Neural cell (in vitro differentiated cells): ENCODE measurements around the gene MRPL38. TPM values are rescaled to one million over a fixed set of nuclear protein-coding genes. Genes with fewer than 3 reads are reported as not detected.
"Not testable (repeated sequence)": the region's sequence is repeated elsewhere in the genome, so short reads cannot be mapped to it uniquely, and the experiment has no call there.

ENCODE experiments used
- H2AFZ ChIP-seq: fragments of 200-600, 300-800 bp; sonication (generic), shearing (Covaris generic); 2 replicates; pipeline ENCODE4 v1.6.0; 2014; ENCODE audit warnings: low read depth, mild to moderate bottlenecking, antibody characterized with exemption, low read length, moderate library complexity
- H3F3A ChIP-seq: fragments of 200-600 bp; shearing (Covaris generic); 2 replicates; pipeline ENCODE4 v1.6.1; 2016; ENCODE audit warnings: mild to moderate bottlenecking, moderate library complexity, mixed read lengths, antibody characterized with exemption, low read length; ENCODE audit not compliant: insufficient read depth, poor library complexity, severe bottlenecking
- H3K27ac ChIP-seq: fragments of 200-600, 300-800 bp; sonication (generic), shearing (Covaris generic); 2 replicates; pipeline ENCODE4 v1.5.1; 2014; ENCODE audit warnings: mild to moderate bottlenecking, low read length, moderate library complexity
- H3K27me3 ChIP-seq: fragments of 300-800, 200-600 bp; sonication (generic), shearing (Covaris generic); 2 replicates; pipeline ENCODE4 v1.6.0; 2014; ENCODE audit warnings: mild to moderate bottlenecking, low read depth, low read length, moderate library complexity; ENCODE audit not compliant: insufficient read depth
- H3K36me3 ChIP-seq: fragments of 300-800, 200-600 bp; sonication (generic), shearing (Covaris generic); 2 replicates; pipeline ENCODE4 v1.5.1; 2014; ENCODE audit warnings: mild to moderate bottlenecking, antibody characterized with exemption, low read length, moderate library complexity; ENCODE audit not compliant: insufficient read depth
- H3K4me2 ChIP-seq: fragments of 300-800, 200-600 bp; sonication (generic), shearing (Covaris generic); 2 replicates; pipeline ENCODE4 v1.6.0; 2014; ENCODE audit warnings: mild to moderate bottlenecking, low read length
- H3K4me3 ChIP-seq: fragments of 300-800, 200-600 bp; sonication (generic), shearing (Covaris generic); 2 replicates; pipeline ENCODE4 v1.5.1; 2014; ENCODE audit warnings: mild to moderate bottlenecking, low read length, moderate library complexity
- H3K79me2 ChIP-seq: fragments of 200-600 bp; shearing (Covaris generic); replicated peaks from 2 replicates; pipeline ENCODE4 v1.6.0; 2014; ENCODE audit warnings: mild to moderate bottlenecking, low read length, moderate library complexity; ENCODE audit not compliant: insufficient read depth
- H3K9ac ChIP-seq: fragments of 300-800, 200-600 bp; sonication (generic), shearing (Covaris generic); 2 replicates; pipeline ENCODE4 v1.6.1; 2016; ENCODE audit warnings: mild to moderate bottlenecking, low read length, mixed read lengths
- H3K9me2 ChIP-seq: fragments of 200-600 bp; shearing (Covaris generic); 2 replicates; pipeline ENCODE4 v1.6.1; 2016; ENCODE audit warnings: mild to moderate bottlenecking, low read length, mixed read lengths; ENCODE audit not compliant: insufficient read depth
- H3K9me3 ChIP-seq: fragments of 200-600, 300-800 bp; sonication (generic), shearing (Covaris generic); 2 replicates; pipeline ENCODE4 v1.6.1; 2016; ENCODE audit warnings: mild to moderate bottlenecking, mixed run types, low read length, moderate library complexity, mixed read lengths
- H4K20me1 ChIP-seq: fragments of 200-600 bp; shearing (Covaris generic); 2 replicates; pipeline ENCODE4 v1.6.1; 2016; ENCODE audit warnings: mild to moderate bottlenecking, mixed run types; ENCODE audit not compliant: insufficient read depth
- EP300 ChIP-seq: fragments of 450-650 bp; conservative IDR thresholded peaks from 2 replicates; pipeline ENCODE4 v1.6.1; 2014; ENCODE audit warnings: antibody characterized with exemption, mild to moderate bottlenecking, moderate library complexity; ENCODE audit not compliant: poor library complexity, severe bottlenecking
- EZH2 ChIP-seq: fragments of 200-600, 300-800 bp; shearing (Covaris generic), sonication (generic); IDR thresholded peaks from 2 replicates; pipeline ENCODE4 v1.6.1; 2014; ENCODE audit warnings: antibody characterized with exemption, low read length, borderline replicate concordance, mild to moderate bottlenecking; ENCODE audit not compliant: insufficient read depth, poor library complexity, severe bottlenecking
- MXI1 ChIP-seq: fragments of 450-650 bp; conservative IDR thresholded peaks from 2 replicates; pipeline ENCODE4 v1.6.1; 2014; ENCODE audit warnings: antibody characterized with exemption, mild to moderate bottlenecking; ENCODE audit not compliant: poor library complexity, severe bottlenecking
- POLR2AphosphoS5 ChIP-seq: IDR thresholded peaks from 2 replicates; pipeline ENCODE4 v1.6.1; 2012
- RAD21 ChIP-seq: fragments of 450-650 bp; conservative IDR thresholded peaks from 2 replicates; pipeline ENCODE4 v1.6.1; 2014; ENCODE audit warnings: antibody characterized with exemption, mild to moderate bottlenecking, moderate library complexity
- SMC3 ChIP-seq: fragments of 450-650 bp; conservative IDR thresholded peaks from 2 replicates; pipeline ENCODE4 v1.6.1; 2014; ENCODE audit warnings: antibody characterized with exemption, mild to moderate bottlenecking, moderate library complexity; ENCODE audit not compliant: poor library complexity
- TAF1 ChIP-seq: IDR thresholded peaks from 2 replicates; pipeline ENCODE4 v1.6.1; 2012; ENCODE audit warnings: low read depth
- polyA plus RNA-seq: library from polyadenylated mRNA; depleted of rRNA; stranded (reverse); fragments of >200 nt; gene quantifications from 2 replicates; pipeline ENCODE4 v1.2.3, GENCODE V29; 2014
- TF ChIP-seq, protein P1 (sequence below): fragments of 450-650 bp; IDR thresholded peaks from 2 replicates; pipeline ENCODE4 v1.5.1; 2014; ENCODE audit warnings: antibody characterized with exemption, mild to moderate bottlenecking, moderate library complexity; ENCODE audit not compliant: poor library complexity, severe bottlenecking
- TF ChIP-seq, protein P2 (sequence below): IDR thresholded peaks from 2 replicates; pipeline ENCODE4 v1.6.1; 2012; ENCODE audit warnings: borderline replicate concordance

The MRPL38 gene
- polyA plus RNA-seq, 1 donor from 2014 or later: 91.2 TPM

DNA sequence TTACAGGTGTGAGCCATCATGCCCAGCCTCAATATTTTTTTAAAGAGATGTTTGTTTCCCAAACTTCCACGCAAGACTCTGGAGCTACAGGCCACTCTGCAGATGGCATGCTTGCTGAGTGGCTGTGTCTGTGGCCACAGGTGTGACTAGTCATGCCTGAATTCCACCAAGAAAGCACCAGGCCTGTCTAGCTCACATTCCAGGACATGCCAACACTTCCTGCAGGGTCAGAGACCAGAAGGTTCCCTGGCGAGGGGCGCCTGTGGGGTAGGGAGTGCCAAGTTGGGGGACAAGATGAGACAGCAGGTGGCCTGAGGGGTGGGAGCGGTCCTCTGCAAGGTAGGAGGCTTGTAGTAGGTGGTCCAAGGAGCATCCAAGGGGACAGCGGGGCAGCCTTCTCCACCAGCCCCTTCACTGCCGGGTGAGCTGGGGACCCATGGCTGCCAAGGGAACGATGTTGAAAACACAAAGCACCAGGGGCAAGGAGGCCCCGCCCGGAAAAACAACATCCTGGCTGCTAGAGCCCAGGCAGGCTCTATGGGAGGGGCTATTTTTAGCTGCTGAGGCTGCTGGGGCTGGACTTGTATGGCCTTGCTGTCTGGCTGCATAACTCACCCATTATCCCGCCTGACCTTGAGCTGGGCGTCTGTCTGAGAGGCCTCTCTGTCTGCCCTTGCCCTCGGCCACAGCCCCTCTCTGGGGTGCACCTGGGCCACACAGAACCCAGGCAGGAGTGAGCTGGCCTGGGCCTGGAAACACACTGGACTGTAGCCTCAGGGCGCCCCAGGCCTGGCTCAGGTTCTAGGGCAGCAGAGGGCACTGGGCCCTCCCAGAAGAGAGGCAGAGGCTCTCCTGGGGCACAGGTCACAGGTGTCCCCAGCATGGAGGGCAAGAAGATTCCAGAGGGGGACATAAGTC lies 32.0 kb downstream of the MRPL38 start:
- Histone ChIP-seq H3K9ac (no peak overlapping the region), H3F3A (no peaks in the 10 kb centered on the region), H3K4me2 (no peak overlapping the region), H3K27ac (no peak overlapping the region), H4K20me1 (no peaks in the 10 kb centered on the region), H3K9me3 (no peaks in the 10 kb centered on the region), H3K79me2 (no peaks in the 10 kb centered on the region), H2AFZ (no peak overlapping the region), H3K36me3 (no peaks in the 10 kb centered on the region), H3K27me3 (peaks cover 23% of the 10 kb centered on the region), H3K4me3 (no peak overlapping the region), H3K9me2 (no peaks in the 10 kb centered on the region)
- TF ChIP-seq POLR2AphosphoS5 (no peak), SMC3 (no peak)
- TF ChIP-seq, protein P1, sequence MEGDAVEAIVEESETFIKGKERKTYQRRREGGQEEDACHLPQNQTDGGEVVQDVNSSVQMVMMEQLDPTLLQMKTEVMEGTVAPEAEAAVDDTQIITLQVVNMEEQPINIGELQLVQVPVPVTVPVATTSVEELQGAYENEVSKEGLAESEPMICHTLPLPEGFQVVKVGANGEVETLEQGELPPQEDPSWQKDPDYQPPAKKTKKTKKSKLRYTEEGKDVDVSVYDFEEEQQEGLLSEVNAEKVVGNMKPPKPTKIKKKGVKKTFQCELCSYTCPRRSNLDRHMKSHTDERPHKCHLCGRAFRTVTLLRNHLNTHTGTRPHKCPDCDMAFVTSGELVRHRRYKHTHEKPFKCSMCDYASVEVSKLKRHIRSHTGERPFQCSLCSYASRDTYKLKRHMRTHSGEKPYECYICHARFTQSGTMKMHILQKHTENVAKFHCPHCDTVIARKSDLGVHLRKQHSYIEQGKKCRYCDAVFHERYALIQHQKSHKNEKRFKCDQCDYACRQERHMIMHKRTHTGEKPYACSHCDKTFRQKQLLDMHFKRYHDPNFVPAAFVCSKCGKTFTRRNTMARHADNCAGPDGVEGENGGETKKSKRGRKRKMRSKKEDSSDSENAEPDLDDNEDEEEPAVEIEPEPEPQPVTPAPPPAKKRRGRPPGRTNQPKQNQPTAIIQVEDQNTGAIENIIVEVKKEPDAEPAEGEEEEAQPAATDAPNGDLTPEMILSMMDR: no peak

DNA sequence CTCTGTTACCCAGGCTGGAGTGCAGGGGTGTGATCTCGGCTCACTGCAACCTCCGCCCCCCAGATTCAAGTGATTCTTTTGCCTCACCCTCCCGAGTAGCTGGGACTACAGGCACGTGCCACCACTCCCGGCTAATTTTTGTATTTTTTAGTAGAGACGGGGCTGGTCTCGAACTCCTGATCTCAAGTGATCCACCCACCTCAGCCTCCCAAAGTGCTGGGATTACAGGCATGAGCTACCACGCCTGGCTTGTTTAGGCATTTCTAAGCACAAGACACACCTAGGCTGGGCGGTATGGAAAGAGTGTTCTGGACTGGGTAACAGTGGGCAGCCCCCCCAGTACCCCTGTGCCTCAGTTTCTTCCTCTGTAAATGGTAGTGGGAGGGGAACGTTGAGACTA lies 34.5 kb downstream of the MRPL38 start:
- not testable (repeated sequence) for H3K9me2 ChIP-seq, H3F3A ChIP-seq, H3K9ac ChIP-seq, H3K27me3 ChIP-seq, H3K36me3 ChIP-seq, H3K27ac ChIP-seq, H3K79me2 ChIP-seq, H3K4me3 ChIP-seq, H2AFZ ChIP-seq, H3K9me3 ChIP-seq, H3K4me2 ChIP-seq, H4K20me1 ChIP-seq

DNA sequence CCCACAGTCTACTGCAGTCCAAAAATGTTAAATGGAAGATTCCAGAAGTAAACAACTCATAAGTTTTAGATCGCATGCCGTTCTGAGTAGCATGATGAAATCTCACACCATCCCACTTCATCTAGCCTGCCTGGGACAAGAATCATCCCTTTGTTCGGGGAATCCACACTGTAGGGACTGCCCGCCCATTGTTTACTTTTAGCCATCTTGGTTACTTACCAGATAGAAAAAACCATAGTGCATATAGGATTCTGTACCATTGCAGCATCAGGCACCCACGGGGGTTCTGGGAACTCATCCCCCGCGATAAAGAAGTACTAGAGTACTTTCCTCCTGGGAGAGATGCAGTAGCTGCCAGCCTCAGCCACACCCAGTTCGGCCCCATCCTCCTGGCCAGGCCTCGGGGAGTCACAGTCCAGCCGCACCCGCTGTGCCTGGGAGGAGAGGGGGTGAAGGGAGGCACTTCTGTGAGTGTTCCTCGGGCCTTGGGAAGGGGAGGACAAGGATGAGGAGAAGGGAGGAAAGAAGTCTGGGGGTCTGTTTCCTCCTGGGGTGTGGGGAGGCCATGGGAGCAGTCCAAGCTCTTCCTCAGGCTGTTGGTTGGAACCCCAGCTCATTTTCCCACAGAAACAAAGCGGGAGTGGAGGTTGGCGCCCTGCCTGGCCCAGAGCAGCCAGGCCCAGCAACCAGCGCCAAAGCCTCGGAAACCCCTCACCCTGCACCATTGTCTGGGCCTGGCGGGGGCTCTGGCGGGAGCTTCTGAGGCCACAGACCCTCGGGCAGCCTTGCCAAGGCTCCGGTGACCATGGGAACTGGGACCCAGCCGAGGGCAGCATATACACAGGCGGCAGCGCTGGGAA lies 35.2 kb downstream of the MRPL38 start:
- Histone ChIP-seq H2AFZ (no peak overlapping the region), H3K4me2 (no peak overlapping the region), H4K20me1 (no peaks in the 10 kb centered on the region), H3K27ac (no peak overlapping the region), H3K36me3 (no peaks in the 10 kb centered on the region), H3K4me3 (no peak overlapping the region), H3K27me3 (no peaks in the 10 kb centered on the region), H3F3A (no peaks in the 10 kb centered on the region), H3K9ac (no peak overlapping the region), H3K79me2 (no peaks in the 10 kb centered on the region), H3K9me3 (no peaks in the 10 kb centered on the region), H3K9me2 (no peaks in the 10 kb centered on the region)
- TF ChIP-seq EZH2 (no peak), MXI1 (no peak), POLR2AphosphoS5 (no peak), RAD21 (no peak), TAF1 (no peak), EP300 (no peak), SMC3 (no peak)
- TF ChIP-seq, protein P1: no peak
- TF ChIP-seq, protein P2, sequence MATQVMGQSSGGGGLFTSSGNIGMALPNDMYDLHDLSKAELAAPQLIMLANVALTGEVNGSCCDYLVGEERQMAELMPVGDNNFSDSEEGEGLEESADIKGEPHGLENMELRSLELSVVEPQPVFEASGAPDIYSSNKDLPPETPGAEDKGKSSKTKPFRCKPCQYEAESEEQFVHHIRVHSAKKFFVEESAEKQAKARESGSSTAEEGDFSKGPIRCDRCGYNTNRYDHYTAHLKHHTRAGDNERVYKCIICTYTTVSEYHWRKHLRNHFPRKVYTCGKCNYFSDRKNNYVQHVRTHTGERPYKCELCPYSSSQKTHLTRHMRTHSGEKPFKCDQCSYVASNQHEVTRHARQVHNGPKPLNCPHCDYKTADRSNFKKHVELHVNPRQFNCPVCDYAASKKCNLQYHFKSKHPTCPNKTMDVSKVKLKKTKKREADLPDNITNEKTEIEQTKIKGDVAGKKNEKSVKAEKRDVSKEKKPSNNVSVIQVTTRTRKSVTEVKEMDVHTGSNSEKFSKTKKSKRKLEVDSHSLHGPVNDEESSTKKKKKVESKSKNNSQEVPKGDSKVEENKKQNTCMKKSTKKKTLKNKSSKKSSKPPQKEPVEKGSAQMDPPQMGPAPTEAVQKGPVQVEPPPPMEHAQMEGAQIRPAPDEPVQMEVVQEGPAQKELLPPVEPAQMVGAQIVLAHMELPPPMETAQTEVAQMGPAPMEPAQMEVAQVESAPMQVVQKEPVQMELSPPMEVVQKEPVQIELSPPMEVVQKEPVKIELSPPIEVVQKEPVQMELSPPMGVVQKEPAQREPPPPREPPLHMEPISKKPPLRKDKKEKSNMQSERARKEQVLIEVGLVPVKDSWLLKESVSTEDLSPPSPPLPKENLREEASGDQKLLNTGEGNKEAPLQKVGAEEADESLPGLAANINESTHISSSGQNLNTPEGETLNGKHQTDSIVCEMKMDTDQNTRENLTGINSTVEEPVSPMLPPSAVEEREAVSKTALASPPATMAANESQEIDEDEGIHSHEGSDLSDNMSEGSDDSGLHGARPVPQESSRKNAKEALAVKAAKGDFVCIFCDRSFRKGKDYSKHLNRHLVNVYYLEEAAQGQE: no peak
